ENCODE results near the gene ZMIZ1.

Gene ZMIZ1

DNA sequence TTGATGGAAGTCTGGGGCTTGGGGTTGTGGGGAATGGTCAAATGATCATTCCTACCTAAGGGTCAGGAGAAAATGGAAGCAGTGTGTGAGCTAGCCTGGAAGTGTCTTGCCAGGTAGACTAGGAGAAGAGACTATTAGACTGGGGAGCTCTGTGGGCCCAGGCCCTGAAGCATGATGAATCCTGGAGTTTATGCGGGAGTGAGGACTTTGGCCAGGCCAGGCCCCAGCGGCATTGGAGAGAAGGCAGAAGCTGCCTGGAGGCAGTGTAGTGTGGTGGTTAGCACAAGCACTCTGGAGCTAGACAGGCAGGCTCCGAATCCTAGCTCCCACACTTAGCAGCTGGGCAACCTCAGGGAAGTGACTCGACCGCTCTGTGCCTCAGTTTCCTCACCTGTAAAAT is 29.3 kb downstream of the ZMIZ1 start:
- FAIRE-seq: no peak

DNA sequence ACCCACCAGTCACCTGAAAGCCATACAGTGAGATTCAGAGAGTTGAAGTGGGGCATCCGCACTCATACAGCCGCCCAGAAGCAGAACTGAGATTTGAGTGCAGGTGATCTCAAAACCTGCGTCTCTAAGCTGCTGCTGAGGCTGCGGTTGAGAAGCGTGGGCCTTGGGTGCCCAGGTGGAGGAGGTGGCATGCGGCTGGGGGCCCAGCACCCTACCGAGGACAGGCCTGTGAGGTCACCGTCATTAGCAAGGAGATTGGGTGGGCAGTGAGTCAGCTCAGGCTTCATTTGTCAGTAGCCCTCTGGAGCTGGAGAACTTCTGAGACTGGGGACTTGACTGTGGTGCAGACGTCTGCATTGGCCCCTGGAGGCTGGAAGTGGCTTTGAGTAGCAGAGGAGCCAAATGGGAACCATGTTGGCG is 29.8 kb downstream of the ZMIZ1 start:
- peak; percentile 33 for DNase-seq (ENCODE audit: low spot score)

More for the DNA sequence above, 29.3 kb downstream of the ZMIZ1 start:
- no peak for DNase-seq (ENCODE audit: low spot score)

DNA sequence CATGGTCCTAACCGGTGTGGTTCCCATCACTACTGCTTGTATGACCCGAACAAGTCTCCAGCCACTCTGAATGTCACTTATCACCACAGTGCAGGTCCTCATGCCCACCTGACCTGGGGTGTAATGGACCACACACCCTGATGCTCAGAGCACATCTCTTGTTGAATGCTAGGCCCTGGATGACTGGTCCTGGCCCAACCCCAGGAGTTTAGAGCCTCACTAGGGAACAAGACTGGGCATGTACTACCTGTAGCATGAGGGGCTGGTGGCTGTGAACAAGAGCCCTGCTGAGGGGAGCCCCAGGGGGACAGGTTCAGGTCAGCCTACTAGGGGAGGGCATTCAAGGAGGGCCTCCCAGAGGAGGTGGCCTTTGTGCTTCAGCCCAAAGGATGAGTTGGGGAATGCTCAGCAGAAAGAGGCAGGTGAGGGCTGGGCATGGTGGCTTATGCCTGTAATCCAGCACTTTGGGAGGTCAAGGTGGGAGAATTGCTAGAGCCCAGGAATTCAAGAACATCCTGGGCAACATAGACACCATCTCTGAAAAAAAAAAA is 31.2 kb downstream of the ZMIZ1 start:
- FAIRE-seq (no peak), DNase-seq (ENCODE audit: low spot score) (no peak)

More for the DNA sequence above, 29.8 kb downstream of the ZMIZ1 start:
- FAIRE-seq: no peak

DNA sequence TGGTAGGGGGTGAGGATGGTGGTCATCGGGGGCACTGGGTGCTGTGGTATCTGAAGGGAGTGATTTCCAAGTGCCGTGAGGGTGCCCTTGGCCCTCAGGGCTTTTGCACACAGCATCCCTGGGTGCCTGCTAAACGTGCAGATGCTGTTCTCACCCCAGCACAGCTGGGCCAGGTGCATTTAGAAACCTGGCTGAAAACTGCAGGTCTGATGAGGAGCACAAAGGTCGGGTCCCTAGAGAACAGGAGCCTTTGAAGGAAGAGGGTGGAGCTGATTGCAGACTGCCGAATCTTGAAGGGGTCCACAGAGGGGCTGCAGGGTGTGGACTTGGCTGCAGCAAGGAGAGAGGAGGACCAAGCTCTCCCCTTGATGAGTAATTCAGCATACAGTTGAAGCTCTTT is 32.0 kb downstream of the ZMIZ1 start:
- DNase-seq (ENCODE audit: low spot score) (no peak), FAIRE-seq (no peak)

DNA sequence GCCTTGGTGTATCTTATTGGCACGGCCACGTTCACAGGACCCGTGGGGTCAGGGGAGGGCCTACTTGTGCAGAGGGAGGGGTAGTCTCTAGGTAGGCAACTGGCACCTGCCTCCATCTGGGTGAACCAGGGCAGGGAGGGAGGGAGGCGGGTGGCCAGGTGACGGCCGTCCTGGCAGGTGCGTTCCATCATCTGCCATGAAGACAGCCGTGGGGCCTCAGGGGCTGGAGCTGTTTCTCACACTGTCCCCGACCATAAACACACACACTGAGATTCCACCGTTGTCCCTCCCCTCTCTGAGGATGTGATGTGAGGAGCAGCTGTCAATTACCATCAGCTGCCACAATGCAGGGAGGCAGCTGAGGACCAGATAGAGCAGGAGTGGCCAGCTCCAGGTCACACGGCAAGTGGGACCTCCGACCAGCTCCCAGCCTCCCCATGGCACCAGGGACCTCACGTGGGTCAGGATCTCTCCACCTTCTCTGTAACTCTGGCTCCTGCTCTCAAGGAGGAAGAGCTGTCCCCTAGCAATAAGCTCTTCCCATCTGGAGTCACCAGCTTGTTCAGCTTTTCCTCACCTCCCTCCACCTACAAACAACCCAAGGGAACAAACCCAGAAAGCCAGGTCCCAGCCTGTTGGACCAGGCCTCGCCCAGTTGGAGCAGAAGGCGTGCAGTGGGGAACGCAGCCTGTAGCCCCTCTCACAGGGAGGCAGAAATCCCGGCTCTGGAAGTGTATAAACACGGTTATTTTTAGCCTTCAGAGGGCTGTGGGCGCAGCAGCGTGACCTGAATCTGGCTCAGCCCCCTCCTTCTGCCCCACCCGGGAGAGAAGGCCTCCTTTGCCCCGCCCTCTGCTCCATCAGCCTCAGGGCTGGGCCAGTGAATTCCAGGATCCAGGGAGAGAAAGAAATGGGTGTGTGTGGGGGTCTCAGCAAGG is 33.1 kb downstream of the ZMIZ1 start:
- DNase-seq (ENCODE audit: low spot score) (peak; percentile 22), FAIRE-seq (no peak)

DNA sequence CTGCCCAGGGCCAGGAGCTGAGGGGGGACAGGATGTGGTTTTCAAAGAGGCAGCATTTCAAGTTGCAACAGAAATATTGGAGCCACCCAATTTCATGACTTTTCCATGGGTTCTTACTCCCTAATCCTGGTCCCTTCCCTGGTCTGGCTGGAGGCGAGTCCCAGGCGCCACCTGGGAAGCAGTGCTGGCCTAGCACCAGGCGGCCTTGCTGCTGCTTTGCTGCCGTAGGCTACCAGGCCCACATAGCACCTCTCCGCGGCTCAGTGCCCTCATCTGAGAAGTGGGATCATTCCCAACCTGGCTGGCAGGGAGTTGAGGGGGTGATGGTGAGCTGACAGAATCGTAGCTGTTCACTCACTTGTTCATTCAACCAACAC is 33.7 kb downstream of the ZMIZ1 start:
- DNase-seq (ENCODE audit: low spot score) (no peak), FAIRE-seq (no peak)

DNA sequence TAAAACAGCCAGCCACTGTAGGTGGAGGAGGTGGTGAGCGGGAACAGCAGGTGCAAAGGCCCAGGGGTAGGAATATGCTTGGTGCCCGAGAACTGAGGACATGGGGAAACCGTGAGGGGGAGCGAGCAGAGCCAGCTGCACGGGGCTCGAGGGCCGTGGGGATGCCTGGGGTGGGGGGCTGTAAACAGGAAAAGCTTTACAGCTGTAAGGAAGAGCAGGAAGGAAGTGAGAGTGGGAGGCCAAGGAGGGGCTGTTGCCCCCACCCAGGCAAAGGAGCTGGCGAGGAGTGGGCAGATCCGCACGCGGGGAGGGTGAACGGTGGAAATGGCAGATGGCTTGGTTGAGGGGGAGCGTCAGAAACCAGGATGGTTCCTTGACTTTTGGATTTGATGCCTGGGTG is 34.4 kb downstream of the ZMIZ1 start:
- DNase-seq (ENCODE audit: low spot score): no peak
- FAIRE-seq: no peak

DNA sequence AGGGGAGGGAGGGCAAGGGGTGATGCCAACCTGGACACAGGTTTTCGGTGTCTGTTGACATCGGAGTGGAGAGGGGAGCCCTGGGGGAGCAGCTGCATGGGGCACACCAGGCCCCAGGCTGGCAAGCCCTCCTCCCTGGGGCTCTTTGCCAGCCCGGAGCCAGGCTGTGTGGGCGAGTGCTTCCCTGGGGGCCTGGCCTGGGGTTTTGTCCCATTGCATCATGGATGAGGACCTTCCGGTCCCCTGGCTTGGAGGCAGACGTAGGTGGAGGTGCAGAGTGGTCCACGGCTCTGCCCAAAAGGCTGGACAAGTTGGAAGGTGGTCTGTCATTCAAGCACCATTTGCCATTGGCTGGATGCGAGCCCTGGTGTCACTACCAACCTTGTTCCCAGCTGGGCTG is 34.8 kb downstream of the ZMIZ1 start:
- no peak for FAIRE-seq
- no peak for DNase-seq (ENCODE audit: low spot score)

DNA sequence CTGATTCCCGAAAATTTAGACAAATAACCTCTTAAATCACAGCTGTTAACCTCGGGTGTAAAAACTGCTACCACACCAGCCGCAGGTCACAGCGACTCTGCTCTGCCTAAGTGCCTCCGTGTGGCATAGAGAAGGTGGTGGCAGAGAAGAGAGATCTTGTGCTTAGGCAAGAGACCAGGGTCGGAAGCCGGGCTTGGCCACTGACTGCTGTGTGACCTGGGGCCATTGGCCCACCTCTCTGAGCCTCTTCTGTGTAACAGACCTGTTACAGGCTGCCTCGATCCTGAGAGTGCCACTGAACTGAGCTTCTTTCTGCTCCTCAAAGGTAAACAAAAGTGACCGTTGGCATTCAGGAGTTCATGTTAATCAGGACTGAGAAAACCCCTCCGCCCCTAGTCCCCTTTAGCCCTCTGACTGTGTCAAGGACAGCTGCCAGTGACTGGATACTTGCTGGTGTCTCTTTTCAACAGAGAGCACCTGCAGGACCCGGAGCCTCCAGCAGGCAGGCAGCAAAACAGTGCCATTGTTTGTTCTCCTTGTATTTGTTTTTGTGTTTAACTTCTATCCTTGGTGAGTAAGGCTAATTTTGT is 36.5 kb downstream of the ZMIZ1 start:
- DNase-seq (ENCODE audit: low spot score) (no peak), FAIRE-seq (no peak)

DNA sequence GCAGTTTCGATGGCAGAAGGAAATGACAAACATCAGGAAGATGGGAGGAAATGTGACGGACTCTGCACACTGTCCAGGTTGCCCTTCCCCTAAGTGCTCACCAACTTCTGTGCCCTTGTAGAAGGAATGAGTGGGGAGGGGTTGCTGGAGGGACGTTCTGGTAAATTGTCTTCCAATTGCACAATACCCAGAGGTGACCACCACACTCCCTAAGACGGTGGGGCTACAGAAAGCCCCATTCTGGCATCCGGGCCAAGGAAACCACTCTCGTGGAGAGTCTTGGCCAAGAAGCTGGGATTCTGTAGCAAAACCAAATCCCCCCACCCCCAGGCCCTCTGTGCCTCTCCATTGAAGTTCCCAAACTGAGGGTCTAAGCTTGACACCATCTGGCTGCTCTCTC is 37.1 kb downstream of the ZMIZ1 start:
- FAIRE-seq (no peak), DNase-seq (ENCODE audit: low spot score) (no peak)

DNA sequence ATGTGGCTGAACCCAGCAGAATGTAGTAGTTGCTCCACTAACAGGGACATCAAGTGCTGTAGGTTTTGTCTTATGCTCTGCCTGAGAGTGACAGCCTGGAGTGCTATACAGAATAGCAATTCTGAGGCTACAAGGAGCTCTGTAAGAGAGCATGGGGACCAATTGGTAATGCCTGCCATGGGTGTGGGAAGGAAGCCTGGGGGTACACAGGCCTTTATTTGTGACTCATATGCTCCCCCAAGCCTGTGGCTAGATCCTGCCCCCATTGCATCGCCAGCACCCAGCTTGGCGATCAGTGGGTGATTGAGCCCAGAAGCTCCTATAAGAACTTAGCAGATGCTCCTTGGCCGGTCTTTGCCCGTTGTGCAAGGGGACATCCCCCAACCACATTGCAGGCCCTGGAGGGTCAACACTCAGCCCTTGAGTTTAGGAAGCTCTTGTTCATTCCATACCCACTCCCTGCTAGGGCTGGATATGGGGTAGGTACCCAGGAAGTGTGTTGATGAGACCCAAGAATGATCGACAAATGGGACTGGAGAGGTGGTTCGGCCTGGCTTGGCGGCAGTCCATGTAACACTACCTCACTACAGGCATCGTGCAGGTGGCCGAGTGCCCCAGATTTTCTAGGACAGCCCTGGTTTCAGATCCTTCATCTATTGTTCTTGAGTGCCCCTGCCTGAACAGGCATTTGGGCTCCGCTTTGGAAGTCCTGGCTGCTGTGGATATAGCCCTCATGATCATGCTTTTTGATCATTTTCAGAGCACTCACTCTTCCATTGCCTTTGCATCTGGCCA is 37.7 kb downstream of the ZMIZ1 start:
- FAIRE-seq: no peak
- DNase-seq (ENCODE audit: low spot score): no peak

DNA sequence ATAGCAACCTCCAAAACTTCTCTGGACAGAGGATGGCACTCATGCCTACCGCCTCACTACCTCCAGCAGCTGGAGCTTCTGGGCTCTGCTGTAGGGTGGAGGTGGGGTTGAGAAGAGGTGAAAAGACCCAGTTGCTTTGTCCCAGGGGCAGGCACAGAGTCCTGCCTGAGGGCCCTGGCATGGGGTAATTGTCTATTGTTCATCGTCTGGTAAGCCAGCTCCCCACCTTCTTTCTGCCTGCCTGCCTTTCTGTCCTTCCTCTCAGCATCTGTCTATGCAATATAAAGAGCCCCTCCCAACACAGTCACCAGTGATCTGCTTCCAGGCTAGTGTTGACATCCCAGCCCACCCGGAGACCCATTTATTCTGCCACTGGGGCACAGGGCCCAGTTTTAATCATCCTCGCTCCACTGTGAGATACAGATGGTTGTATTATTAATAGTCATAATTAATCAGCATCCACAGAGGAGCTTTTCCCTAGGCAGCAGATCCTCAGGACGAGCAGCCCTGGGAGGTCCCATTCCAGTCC is 39.0 kb downstream of the ZMIZ1 start:
- FAIRE-seq (no peak), DNase-seq (ENCODE audit: low spot score) (no peak)

DNA sequence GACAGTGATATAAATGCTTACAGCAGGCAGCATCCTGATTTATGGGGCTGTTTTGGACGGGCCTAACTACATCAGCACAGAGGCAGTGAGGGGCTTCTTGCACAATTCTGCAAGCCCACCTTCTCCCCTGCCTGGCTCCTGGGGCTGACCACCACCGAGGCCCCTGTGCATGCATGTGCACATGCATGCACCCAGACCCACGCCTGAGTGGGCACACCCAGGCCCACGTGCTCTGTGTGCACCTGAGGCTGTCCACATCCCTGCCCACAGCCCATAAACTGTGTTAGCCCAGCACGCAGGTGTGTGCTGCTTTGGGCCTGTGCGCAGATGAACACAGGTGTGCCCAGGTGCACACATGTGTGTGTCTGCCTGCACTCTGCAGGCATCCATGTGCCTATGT is 40.0 kb downstream of the ZMIZ1 start:
- no peak for DNase-seq (ENCODE audit: low spot score)
- FAIRE-seq: no peak

DNA sequence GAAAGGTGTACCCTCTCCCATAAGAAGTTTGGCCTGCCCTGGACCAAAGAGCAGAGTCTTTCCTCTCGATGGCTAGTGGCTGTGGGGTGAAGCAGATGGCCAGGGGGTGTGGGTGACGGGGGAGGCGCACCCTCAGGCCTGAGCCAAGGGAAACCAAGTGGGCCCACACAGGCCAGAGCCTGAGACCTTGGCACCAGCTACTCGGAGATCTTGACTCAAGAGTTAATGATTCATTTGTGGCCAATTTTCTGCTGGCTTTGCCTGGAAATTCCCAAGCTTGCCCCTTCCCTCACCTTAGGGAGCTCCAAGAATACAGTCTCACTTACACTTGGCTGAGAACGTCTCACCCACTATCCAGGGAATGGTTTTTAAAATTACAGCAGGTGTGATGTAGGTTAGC is 42.7 kb downstream of the ZMIZ1 start:
- peak; percentile 91 for DNase-seq (ENCODE audit: low spot score)

DNA sequence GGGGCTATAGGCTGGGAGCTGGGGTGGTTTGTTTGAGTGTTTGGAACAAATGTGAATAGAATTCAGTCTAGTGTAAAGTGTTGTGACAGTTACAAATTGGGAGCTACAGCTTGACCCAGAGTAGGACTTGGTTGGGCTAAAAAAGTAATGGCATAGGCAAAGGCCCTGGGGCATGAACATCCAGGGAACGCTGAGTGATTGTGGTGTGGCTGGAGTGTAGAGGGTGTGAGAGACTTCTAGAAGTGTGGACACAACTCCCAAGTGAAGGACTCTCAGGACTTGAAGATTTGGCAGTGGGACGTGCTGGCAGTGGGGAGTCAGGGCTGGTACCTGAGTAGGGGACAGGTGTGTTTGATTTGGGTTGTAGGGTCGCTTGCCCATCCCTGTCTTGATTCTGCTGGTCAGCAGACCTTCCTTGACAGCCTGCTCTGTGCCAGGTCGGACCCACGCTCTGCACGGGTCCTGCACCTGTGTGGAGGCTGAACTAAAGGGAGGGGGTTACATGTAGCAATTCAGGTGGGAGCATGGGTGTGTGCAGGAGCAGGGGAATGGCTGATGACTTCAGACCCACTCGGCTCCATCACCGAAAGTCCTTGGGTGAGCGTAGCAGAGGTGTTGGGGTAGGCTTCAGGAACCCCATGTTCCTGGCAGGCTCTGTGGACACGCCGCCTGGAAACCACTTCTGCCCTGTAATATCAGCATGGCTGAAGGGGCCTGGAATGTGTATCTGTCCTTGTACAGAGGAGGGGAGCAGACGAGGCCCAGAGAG is 43.3 kb downstream of the ZMIZ1 start:
- FAIRE-seq (no peak), DNase-seq (ENCODE audit: low spot score) (no peak)

More for the DNA sequence above, 42.7 kb downstream of the ZMIZ1 start:
- FAIRE-seq: peak; percentile 96

DNA sequence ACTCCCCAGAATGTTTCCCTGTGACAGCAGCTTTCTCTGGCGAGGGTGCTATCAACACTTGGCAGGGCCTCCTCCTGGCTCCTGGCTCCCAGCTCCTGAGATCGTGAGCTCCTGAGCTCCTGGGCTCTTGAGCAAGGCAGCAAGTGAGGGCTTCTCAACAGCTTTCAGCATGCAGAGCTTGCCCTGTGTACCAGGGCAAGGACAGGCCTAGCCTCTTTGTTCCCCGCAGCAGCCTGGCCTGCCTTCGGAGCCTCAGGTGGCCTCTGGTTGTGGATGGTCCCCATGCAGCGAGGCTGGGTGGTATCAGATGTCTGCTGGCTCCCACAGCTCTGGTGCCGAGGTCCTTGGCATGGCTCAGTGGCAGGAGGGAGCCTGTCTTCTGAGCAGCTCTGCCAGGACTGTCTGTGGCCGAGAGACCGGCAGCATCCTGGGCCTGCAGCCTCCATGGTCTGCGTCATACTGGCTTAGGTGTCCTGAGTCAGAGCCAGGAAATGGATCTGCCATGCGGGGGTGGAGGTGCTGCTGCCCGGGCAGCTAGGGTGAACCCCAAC is 44.2 kb downstream of the ZMIZ1 start:
- peak; percentile 87 for DNase-seq (ENCODE audit: low spot score)
- peak; percentile 63 for FAIRE-seq

DNA sequence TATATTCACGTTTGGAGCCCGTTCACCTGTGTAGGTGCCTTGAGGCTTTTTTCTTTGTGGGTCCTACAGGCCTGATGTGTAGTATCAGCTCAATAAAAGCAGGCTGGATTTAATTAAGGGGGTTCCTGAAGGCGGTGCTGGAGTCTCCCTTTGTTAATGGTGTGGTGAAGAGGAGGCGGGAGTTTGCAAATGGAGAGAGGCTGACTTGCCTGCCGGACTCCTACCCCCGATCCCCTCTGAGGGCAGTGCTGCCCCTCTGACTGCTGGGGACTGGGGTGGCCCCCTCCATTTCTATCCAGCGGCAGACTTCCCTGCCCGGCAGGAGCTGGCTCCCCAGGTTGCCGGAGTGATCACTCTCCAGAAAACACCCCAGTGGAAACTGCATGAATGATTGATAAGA is 45.1 kb downstream of the ZMIZ1 start:
- no peak for DNase-seq (ENCODE audit: low spot score)
- no peak for FAIRE-seq

DNA sequence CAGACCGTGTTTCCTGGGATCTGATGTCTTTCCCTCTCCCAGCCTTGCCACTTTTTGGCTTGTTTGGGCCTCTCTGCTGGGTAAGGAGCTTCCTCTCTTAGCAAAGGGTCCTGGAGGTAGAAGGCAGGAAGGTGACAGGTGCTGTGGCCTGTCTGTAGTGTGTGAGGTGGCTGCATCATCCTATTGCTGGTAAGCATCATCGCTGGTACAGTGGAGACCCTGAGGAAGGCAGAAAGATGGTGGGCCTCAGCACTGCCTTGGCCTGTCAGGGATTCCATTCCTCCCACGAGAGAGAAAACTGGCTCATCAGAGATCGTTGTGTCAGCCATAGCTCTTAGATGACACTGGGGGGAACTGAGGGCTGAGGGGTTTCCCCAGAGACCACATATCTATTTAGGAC is 46.5 kb downstream of the ZMIZ1 start:
- DNase-seq (ENCODE audit: low spot score): no peak
- FAIRE-seq: no peak

DNA sequence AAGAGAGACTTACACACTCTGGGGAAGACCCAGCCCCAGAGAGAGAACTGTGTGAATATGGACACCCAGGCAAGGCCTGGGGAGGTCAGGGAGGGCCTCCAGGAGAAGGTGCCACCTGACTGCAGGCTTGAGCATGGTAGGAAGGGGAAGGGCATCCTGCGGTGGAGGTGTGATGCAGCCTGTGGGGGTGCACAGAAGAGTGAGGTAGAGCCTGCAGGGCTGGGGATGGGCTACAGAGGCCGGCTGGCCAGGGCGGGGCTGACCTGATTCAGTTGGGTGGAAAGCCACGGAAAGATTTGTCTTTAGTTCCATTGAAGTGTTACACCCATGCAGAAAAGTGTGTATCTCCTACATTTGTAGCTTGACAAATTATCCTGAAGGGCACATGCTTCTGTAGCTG is 47.6 kb downstream of the ZMIZ1 start:
- no peak for DNase-seq (ENCODE audit: low spot score)
- FAIRE-seq: no peak

Measured in RCC 7860 (cell line).